Lower lobe of right lung (tissue), 2 donors: ENCODE results near the gene PDE7B. TPM values are rescaled to one million over a fixed set of nuclear protein-coding genes. Genes with fewer than 3 reads are reported as not detected.

Source experiments
- ATAC-seq, 2 donors: fragments of 200-7000 bp; cut with Tn5 transposase; one replicate each; pipeline ENCODE4 v1.9.1; 2020 to 2022; ENCODE audit warnings: mild to moderate bottlenecking in 2 of 2, moderate library complexity in 2 of 2
- DNase-seq: peaks from one replicate; pipeline ENCODE4 v3.0.0-alpha.2; 2020
- H3K27ac ChIP-seq: fragments of 200-600 bp; one replicate; pipeline ENCODE4 v1.8.0; 2022
- H3K27me3 ChIP-seq: fragments of 200-600 bp; one replicate; pipeline ENCODE4 v1.8.0; 2022; ENCODE audit warnings: low read depth
- H3K36me3 ChIP-seq: fragments of 200-600 bp; one replicate; pipeline ENCODE4 v1.8.0; 2022; ENCODE audit warnings: mild to moderate bottlenecking
- H3K4me1 ChIP-seq: fragments of 200-600 bp; one replicate; pipeline ENCODE4 v1.8.0; 2022
- H3K4me3 ChIP-seq: fragments of 200-600 bp; one replicate; pipeline ENCODE4 v1.8.0; 2022; ENCODE audit warnings: mild to moderate bottlenecking
- H3K9me3 ChIP-seq: fragments of 200-600 bp; one replicate; pipeline ENCODE4 v1.8.0; 2022
- intact Hi-C: fragments of 100-400 bp; cut with DNase I; formaldehyde crosslinking; loops from one replicate; pipeline ENCODE4 v1.11.0; 2022
- total RNA-seq: library from RNA; stranded (reverse); fragmentation: NEBNext Ultra II Directional; extraction: Animal tissue kit (Norgen Biotek cat#: 25700); gene quantifications from one replicate; pipeline ENCODE4 v1.2.1, GENCODE V29; 2021
- TF ChIP-seq, protein P1 (sequence below): fragments of 200-600 bp; IDR thresholded peaks from one replicate; pipeline ENCODE4 v1.8.0; 2022; ENCODE audit warnings: antibody characterized with exemption, mild to moderate bottlenecking
- donor health status: DM: no; HTN: yes; CAD: no; lungs with severe emphysema.

The PDE7B gene
- total RNA-seq, 1 donor from 2014 or later: 2.2 TPM

GRCh38 chr6:136226027-136226673, 374.6 kb downstream of the PDE7B start:
- no peaks in the 10 kb centered on the region for H3K27me3 ChIP-seq
- intact Hi-C loops: loop anchor here (10.0 kb wide), 1 partner anchor 191 kb away; no protein-coding TSS in a partner anchor
- H3K36me3 ChIP-seq: no peaks in the 10 kb centered on the region
- DNase-seq (peak; percentile 70), ATAC-seq (peak; percentile 94)
- TF ChIP-seq, protein P1, sequence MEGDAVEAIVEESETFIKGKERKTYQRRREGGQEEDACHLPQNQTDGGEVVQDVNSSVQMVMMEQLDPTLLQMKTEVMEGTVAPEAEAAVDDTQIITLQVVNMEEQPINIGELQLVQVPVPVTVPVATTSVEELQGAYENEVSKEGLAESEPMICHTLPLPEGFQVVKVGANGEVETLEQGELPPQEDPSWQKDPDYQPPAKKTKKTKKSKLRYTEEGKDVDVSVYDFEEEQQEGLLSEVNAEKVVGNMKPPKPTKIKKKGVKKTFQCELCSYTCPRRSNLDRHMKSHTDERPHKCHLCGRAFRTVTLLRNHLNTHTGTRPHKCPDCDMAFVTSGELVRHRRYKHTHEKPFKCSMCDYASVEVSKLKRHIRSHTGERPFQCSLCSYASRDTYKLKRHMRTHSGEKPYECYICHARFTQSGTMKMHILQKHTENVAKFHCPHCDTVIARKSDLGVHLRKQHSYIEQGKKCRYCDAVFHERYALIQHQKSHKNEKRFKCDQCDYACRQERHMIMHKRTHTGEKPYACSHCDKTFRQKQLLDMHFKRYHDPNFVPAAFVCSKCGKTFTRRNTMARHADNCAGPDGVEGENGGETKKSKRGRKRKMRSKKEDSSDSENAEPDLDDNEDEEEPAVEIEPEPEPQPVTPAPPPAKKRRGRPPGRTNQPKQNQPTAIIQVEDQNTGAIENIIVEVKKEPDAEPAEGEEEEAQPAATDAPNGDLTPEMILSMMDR: peak; percentile 100
- no peak overlapping the region for H3K27ac ChIP-seq
- H3K4me1 ChIP-seq: peaks cover 16% of the 10 kb centered on the region
- no peaks in the 10 kb centered on the region for H3K9me3 ChIP-seq
- H3K4me3 ChIP-seq: peak overlapping the region; percentile 37

- H3K4me1 ChIP-seq: peaks cover 16% of the 10 kb centered on the region
- H3K27me3 ChIP-seq: no peaks in the 10 kb centered on the region
- H3K36me3 ChIP-seq: no peaks in the 10 kb centered on the region
- ATAC-seq (peak; percentile 38 to 43), DNase-seq (no peak)
- intact Hi-C loops: loop anchor here (10.0 kb wide), 1 partner anchor 192 kb away; no protein-coding TSS in a partner anchor
- peak overlapping the region; percentile 37 for H3K4me3 ChIP-seq
- no peaks in the 10 kb centered on the region for H3K9me3 ChIP-seq
- TF ChIP-seq, protein P1: no peak
- no peak overlapping the region for H3K27ac ChIP-seq
Observed at GRCh38 chr6:136226674-136227377, 375.3 kb downstream of the PDE7B start.

DNA sequence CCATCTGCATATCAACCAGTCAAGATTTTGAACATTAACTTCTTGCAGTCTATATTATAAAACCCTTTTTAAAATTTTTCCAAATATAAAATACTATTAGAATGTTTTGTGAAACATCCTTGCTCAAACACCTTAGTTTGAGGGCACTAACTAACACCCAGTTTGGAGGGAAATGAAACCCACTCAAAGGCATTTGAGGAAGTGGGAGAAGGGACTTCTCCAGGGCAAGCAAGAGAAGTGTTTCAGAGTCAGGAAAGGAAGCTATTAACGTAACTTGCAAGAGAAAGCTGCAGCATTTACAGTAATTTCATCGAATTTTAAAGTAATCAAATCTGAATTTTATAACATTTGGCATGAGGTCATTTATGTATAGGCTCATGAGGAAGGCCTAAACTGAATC, 377.3 kb downstream of the PDE7B start:
- Histone ChIP-seq H3K9me3 (no peaks in the 10 kb centered on the region), H3K4me1 (peaks cover 16% of the 10 kb centered on the region), H3K27ac (no peak overlapping the region), H3K27me3 (no peaks in the 10 kb centered on the region), H3K36me3 (no peaks in the 10 kb centered on the region), H3K4me3 (no peak overlapping the region)
- no peak for ATAC-seq
- DNase-seq: no peak
- TF ChIP-seq, protein P1: no peak
- intact Hi-C loops: loop anchor here (10.0 kb wide), 1 partner anchor 194 kb away; no protein-coding TSS in a partner anchor

DNA sequence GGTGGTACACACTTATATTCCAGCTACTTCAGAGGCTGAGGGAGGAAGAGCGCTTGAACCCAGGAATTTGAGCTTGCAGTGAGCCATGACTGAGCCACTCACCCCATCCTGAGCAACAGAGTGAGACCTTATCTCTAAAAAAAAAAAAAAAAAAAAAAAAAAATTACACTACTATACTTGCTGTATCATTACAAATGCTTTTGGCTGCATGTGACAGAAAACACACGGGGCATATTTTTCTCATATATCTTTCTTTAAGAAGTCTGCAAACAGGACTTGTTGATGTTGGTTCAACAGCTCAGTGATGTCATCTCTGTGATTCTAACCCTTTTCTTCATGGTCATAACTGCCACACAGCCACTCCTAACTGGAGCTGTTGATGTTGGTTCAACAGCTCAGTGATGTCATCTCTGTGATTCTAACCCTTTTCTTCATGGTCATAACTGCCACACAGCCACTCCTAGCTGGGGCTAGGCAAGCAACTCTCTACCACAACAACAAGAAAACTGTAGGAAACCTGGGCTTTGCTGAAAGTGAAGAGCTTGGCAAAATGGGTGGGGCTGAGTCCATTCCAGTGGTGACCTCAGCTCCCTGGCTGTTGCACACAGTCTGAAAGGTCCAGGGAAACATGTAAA, 378.8 kb downstream of the PDE7B start:
- Histone ChIP-seq H3K36me3 (no peaks in the 10 kb centered on the region), H3K27me3 (no peaks in the 10 kb centered on the region), H3K27ac (no peak overlapping the region), H3K4me1 (peaks cover 16% of the 10 kb centered on the region), H3K4me3 (no peak overlapping the region), H3K9me3 (no peaks in the 10 kb centered on the region)
- intact Hi-C loops: no loop called here
- TF ChIP-seq, protein P1: no peak
- no peak for DNase-seq
- ATAC-seq: no peak

- H3K27ac ChIP-seq: no peak overlapping the region
- ATAC-seq (no peak), DNase-seq (no peak)
- no peaks in the 10 kb centered on the region for H3K9me3 ChIP-seq
- no peaks in the 10 kb centered on the region for H3K4me1 ChIP-seq
- H3K27me3 ChIP-seq: no peaks in the 10 kb centered on the region
- intact Hi-C loops: no loop called here
- TF ChIP-seq, protein P1: no peak
- no peak overlapping the region for H3K4me3 ChIP-seq
- no peaks in the 10 kb centered on the region for H3K36me3 ChIP-seq
Observed at GRCh38 chr6:136232701-136233100, 381.2 kb downstream of the PDE7B start.
